DMS79 treated with DMSO at 0.1 percent for 48 hours (cell line): ENCODE data around the gene PCA3.
"Not testable (repeated sequence)": the region's sequence is repeated elsewhere in the genome, so short reads cannot be mapped to it uniquely, and the experiment has no call there.

ENCODE experiments used
- DNase-seq: peaks from one replicate; lab custom pipeline; 2025; lab: John Stamatoyannopoulos, UW

Gene PCA3

DNA sequence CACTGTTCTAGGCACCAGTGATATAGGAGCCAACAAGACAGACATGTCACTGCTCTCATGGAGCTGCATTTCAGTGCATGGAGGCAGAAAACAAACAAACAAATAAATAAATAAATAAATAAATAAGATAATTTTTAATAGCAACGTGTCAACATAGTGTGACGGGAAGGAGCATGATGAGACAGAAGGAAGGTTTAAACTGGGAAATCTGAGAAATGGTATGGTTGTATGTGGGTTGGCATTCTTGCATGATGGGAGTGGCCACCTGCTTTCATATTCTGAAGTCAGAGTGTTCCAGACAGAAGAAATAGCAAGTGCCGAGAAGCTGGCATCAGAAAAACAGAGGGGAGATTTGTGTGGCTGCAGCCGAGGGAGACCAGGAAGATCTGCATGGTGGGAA lies at the start of gene PCA3:
TSS of gene PCA3 (plus strand) at position 301 of the 400 bp plus-strand sequence.
- no peak for DNase-seq

DNA sequence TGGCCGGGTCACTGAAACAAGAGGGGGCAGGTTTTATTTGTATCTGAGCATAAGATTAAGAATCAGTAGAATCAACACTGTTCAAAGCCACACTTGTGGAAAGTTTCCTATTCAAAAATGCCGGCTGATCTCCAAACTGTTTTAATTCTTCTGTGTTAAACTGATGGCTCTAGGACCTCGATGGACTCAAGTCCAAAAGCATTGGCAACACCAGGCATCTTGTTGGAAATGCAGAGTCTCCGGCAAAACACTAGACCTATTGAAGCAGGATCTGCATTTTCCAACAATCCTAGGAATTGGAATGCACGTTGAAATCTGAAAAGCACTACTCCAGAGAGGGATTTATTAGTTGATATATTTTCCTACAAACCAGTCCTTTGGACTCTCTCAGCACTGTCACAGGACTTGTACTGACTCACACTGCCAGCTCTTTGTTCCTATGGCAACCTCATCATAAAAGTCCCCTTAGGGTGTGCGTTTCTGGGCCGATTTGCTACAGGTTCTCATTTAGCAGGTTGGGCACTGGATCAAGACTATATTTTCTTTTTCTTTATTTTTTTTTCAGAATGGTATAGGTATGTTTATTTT lies 48.1 kb upstream of the PCA3 start:
- no peak for DNase-seq

DNA sequence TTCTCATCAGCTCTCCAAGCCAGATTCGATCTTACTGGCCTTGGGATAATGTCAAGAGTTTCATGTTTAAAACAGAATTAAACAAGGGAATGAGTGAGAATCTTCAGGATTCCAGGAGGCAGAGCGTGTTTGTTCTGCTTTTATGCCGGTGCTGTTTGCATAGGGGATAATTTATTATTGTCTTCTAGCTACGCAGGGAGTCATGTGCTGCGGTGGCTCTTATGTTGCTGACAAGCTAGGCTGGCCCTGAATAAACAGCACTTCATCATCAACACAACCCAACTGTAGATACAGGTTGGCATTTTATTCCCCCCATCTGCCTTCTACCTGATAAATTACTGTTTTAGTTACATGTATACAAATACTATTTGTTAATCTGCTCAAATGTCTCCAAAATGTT lies 47.1 kb upstream of the PCA3 start:
- no peak for DNase-seq

DNA sequence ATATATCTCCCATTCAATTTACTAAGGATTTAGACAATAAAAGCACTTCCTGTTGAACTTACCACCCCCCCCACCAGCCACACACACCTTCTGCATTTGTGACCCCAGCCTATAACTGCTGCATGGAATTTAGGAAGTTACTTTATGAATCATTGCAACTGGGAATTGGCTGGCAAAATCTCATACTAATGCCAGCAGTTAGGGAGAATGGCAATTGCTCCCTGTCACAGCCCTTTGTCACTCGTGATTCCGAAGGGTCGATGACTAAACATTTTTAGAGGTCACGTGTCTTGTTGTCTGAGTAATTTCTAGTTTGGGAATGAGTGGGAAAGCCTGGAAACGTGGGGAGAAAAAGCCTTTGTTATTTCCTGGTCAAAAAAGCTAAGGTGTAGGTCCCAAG lies 46.6 kb upstream of the PCA3 start:
- no peak for DNase-seq

DNA sequence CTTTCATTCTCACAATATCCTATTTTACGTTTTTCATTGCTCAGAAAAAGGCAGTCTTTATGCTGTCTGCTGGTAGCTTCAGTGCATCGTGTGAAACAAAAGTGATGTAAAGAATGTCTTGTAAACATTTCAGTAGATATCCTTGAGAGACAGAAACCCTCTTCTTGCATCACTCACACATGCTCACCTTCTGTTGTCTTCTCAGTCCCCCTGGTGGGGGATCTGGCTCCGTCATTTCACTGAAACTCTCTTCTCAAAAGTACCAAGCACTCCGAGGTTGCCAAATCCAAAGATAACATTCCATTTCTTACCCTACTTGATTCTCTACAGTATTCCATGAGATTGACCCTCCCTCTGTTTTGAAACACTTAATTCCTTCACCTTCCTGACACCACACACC lies 46.1 kb upstream of the PCA3 start:
- DNase-seq: no peak

DNA sequence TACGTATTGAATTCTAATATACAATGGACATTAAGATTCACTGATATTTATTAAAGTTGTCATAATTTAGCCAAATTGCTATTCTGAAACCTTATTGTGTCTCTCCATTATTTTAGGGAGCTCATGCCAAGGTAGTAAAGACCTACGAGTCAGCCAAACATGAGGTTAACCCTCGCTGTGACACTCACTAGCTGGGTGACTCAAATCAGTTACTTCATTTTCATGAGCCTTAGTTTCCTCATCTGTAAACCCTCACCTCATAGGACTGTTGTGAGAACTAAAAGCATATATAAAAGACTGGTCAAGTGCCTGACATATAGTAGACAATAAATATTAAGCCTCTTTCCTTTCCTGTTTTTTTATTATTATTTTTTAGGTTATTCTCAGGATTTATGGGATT lies 44.0 kb upstream of the PCA3 start:
- DNase-seq: no peak

DNA sequence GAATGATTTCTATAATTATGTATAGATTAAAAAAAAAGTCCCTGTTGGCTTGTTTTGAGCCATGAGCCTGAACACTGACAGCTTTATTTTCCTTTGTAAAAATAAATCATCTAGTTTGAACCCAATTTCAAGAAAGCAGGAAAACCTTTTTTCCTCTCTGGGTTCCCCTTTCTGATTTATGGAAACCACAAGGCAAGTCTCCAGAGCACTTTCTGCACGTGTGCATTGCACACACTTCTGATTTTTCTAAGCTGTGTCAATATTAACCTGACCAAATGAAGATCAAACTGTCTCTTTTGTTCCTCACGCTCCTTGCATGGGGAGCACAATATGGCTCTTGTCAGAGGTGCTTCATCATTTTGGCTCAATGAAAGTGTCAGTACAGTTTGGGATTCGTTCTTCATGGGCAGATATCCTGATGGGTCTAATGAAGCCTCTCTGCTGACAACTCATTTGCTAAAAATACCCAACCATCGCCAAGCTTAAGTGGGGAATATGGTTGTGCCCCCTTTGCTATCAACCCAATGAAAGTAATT lies 39.2 kb upstream of the PCA3 start:
- no peak for DNase-seq

DNA sequence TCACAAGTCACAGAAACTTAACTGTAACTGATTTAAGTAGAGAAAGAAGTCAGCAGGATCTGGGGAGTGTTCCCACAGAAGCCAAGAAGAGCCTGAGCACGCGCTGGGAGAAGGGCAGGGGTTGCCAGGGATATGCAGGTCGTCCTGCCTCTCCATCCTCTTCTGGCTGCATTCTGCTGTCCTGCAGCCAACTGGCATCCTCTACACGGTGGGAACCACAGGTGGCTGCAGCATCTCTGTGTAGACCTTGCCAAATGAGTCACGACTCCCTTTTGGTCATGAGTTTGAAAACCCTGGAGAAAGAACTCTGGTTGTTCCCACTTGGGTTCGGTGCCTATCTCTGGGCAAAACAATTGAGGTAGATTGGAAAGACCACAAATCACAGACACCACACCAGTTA lies 38.4 kb upstream of the PCA3 start:
- no peak for DNase-seq

DNA sequence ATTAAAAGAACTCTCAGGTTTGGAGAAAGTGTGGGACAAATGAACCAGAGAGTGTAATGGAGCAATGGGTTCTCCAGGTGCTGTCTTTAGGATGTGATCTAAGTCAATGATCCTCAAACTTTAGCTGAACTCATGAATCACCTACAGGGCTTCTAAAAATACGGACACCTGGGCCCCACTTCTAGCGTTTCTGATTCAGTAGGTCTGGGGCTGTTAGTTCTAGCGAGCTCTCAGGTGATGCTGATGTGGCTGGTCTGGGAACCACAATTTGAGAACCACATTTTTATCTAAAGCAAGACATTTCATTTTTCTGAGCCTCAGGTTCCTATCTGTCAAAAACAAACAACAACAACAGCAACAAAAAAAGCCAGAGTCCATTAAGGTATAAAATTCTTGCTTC lies 35.1 kb upstream of the PCA3 start:
- DNase-seq: no peak

DNA sequence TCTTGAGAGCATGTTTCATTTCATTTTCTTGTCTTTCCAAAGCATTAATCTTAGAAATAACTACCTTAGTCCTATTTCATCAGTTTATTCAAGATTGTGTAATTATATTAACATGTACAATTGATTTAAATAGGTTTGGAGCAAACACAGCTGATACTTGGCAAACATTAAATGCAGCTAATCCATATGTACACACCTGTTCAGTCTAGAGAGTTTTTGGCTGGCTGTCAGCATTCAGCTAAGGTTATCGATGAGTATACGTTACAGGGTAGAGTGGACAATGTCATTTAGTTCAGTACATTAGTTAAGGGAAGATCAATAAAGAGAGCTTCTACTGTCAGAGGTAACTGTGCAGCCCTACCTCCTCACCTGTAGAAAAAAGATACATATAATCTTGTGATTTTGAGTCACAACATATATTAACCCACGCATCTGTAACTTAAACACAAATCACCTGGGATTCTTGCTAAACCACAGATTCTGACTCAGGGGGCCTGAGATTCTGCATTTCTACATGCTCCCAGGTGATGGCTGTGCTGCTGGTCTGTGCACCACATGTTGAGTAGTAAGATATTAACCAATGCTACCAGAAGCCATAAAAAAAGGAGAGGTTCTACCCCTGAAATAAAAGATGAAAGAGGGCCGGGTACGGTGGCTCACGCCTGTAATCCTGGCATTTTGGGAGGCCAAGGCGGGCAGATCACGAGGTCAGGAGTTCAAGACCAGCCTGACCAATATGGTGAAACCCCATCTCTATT lies 34.1 kb upstream of the PCA3 start:
- no peak for DNase-seq

DNA sequence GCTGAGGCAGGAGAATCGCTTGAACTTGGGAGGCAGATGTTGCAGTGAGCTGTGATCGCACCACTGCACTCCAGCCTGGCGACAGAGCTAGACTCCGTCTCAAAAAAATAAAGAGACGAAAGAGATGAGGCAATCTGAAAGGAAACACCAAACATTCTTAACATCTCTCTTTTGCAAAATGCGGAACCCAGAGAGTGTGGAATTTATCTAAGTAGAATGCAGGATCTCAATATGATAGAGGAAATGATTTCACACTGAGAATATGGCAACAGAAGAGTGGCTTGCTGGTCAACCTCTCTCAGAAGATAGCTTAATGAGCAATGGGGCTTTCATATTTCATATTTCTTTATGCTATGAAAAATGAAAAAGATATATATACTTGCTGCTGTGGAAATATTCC lies 33.4 kb upstream of the PCA3 start:
- DNase-seq: no peak

DNA sequence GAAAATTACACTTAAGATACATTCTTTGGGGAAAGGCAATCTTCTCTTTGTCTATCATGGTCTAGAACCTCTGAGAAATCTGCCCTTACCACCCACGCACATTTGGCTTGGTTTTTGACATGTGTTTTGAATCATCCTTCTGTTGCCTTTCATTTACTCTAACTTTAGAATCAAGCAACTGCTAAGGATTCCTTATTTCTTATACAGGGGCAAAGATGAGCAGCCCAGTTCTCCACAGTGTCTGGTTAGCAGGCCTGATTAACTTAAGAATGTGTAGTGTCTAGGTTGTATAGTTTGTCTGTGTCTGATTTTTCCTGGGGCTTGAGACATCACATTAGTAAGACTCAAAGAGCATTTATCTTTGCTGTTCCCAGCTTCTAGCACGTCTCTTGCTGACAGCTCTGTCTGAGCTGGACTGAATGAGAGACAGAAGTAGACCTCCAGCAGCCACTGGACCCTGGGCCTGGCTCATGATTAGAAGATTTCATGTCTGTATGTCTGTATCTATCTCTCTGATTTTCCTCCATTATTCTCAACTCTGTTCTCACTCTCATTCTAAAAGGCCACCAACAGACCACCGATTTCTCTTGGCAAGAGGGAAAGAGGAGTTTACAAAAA lies 31.8 kb upstream of the PCA3 start:
- no peak for DNase-seq

DNA sequence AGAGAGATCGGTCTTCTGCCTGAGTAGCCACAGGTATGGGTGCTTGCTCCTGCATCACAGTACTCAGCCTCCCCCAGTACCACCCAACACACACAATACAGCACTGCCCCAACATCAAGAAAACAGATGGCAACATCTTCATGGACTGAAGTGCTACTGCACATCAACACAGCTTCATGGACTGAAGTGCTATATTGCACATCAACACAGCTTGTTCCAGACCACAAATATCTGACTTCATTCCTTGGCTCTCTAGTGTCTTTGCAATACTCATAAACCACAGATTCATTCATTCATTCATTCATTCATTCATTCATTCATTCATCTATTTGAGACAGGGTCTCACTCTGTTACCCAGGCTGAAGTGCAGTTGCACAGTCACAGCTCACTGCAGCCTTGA lies 31.1 kb upstream of the PCA3 start:
- DNase-seq: no peak

DNA sequence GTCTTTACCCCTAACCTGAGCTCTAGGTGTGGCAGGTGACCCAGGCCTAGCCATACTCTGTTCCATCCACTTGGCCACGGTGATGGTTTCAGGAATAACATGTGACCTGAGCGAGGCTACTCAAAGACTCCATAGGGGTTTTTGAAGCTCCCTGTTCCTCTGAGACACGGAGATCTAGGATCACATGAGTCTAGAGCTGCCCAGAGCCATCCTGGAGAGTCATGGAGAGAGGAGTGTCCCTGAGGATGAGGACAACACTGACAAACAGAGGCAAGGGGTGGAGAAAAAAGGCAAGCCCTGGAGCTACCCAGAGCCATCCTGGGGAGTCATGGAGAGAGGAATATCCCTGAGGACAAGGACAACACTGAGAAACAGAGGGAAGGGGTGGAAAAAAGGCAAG lies 29.5 kb upstream of the PCA3 start:
- DNase-seq: no peak

DNA sequence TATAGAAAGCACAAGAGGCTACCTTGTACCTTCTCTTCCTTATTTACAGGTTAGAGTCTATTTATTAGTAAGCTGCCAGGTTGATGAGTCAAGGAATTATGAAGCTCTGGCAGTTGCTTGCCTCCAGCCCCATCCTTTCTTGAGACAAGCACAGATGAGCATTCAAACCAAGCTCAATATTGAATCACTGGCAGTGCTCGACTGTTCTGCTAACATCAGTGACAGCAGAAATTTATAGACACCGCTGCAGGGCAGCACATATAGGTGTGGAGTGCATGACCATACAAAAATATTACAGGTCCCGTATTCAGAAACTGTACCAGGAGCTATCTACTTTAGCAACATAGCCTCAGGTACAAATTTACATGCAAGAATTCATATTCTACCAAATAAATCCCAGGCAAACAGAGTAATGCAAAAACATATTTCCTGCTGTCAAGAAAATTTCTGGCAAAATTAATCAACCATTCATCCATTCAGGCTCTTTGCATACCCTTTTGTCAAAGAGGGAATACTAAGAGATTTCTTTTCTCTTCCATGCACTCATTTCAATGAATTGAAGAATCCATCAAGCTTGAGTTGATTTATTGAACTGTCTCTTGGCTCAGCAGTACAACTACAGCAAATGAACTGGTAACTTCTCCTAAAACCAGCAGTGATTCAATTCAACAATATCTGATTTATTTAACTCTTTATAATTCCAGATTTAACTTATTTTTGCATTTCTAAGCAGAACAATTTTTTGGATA lies 26.9 kb upstream of the PCA3 start:
- no peak for DNase-seq

DNA sequence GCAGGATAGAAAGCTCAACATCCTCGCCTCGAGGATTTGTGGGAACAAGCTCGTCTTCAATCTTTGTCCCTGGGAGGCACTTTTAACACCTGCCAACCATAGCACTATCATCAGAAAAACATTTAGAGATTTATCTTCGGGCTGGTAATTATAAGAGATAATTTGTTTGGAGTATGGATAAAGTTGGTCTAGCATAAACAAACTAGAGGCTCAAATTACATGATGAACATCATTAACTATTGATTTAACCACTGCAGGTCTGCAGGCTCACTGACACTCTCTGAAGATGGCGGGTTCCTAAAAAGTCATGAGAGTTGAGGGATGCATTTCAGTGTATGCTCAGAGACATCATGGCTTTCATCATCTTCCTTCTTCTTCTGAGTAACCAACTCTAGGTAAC lies 25.8 kb upstream of the PCA3 start:
- no peak for DNase-seq

DNA sequence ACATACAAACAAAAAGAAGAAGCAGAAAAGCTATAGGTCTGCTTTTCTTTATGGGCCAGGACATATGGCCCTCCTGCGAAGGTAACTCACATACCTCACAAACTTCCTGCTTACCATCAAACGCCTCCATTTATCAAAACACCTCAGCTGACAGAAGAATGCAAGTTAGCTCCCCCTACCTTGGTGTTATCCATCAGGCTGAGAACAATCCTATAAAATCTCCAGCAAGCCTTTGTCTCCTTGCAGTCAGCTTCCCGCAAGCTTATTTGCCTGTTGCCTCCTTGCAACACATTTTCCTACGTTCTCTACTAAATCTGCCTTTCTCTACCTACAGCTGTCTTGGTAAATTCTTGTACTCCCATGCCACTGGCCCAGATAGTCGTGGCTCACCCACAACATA lies 22.7 kb upstream of the PCA3 start:
- no peak for DNase-seq

DNA sequence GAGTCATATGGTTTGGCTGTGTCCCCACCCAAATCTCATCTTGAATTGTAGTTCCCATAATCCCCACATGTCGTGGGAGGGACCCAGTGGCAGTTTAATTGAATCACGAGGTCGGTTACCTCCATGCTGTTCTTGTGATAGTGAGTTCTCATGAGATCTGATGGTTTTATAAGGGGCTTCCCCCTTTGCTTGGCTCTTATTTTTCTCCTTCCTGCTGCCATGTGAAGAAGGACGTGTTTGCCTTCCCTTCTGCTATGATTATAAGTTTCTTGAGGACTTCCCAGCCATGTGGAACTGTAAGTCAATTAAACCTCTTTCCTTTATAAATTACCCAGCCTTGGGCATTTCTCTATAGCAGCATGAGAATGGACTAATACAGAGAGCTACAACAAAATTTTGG lies 21.3 kb upstream of the PCA3 start:
- DNase-seq: not testable (repeated sequence)

DNA sequence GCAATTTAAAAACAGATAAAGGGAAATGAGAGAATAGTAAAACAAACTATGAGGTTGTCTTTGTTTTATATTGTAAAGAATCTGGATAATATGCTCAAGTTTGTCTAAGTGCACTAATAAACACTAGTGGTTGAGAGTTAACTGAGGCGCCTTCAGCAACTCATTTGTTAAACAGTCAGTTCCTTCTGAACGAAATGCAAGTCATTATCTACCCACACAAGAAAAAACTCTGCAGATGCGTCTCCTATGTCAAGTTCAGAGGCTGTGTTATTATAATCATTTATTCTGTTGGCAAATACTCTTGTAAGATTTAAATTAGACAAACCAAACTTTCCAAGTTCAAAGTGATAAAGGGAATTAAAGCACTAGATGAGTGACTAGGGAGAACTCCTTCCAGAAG lies 20.3 kb upstream of the PCA3 start:
- no peak for DNase-seq

DNA sequence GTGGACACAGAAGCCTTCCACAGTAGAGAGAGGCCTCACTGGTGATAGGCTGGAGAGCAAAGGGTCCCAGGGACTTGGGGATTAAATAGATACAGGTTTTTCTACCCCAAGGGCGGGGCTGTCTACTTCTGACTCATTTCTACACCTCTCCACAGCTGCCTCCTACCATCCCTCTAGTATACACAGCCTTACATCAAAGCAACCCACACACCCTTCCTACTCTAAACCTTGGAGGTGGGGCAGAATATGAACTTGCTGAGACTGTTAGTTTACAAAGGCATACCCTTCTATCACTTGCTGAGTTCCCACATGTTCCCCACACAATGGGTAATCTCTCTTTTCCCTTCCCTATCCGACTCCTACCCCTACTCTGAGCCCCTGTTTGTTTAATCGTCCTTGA lies 19.9 kb upstream of the PCA3 start:
- no peak for DNase-seq

DNA sequence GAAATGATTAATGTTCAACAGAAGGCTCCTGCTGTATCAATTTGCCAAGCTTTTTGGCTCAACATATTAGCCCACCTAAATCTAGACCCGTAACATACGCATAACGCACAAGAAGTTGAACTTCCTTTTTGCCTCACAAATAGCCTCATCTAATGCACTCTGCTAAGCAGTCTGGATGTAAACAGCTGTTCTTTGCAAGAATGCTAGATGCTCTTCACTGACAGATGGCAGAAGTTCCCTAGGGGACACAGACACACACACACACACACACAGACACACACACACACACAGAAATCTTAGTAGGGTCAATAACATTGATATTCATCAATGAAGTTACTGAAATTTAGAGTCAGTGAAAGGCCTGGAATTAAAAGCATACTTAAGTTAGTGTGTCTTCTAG lies 13.2 kb upstream of the PCA3 start:
- no peak for DNase-seq

DNA sequence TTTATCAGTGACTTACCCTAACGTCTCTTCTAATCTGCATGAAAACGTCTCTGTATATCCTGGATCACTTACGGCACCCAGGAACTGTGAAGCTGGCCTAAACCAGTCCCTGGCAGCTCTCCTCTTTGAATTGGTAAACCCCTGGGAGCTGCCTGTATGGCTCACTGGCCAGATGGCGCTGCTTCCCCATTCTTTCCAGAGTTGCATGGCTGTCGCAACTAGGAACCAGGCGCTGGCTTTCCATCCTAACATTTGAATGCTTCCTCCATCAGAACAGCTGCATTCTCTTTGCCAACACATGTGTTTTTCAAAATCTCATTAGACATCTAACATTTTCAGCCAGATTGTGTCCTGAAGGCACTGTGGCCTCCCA lies 8.0 kb upstream of the PCA3 start:
- DNase-seq: peak; percentile 29
